ENCODE data around the gene POC1A.

- TF ChIP-seq, protein P1, sequence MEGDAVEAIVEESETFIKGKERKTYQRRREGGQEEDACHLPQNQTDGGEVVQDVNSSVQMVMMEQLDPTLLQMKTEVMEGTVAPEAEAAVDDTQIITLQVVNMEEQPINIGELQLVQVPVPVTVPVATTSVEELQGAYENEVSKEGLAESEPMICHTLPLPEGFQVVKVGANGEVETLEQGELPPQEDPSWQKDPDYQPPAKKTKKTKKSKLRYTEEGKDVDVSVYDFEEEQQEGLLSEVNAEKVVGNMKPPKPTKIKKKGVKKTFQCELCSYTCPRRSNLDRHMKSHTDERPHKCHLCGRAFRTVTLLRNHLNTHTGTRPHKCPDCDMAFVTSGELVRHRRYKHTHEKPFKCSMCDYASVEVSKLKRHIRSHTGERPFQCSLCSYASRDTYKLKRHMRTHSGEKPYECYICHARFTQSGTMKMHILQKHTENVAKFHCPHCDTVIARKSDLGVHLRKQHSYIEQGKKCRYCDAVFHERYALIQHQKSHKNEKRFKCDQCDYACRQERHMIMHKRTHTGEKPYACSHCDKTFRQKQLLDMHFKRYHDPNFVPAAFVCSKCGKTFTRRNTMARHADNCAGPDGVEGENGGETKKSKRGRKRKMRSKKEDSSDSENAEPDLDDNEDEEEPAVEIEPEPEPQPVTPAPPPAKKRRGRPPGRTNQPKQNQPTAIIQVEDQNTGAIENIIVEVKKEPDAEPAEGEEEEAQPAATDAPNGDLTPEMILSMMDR (IDR thresholded peaks at IDR 0.05 in 8 of 11, conservative IDR thresholded peaks at IDR 0.05 in 3 of 11), result no peak
- no peak for TF ChIP-seq POLR2A (IDR thresholded peaks at IDR 0.05)
- no peak for TF ChIP-seq POLR2AphosphoS5 (IDR thresholded peaks at IDR 0.05)
These were observed 3.9 kb downstream of the POC1A start for GRCh38 chr3:52150357-52150756.
